Tibial nerve (tissue), 4 donors: ENCODE results near the gene ASMTL.
"Not testable (repeated sequence)": the region's sequence is repeated elsewhere in the genome, so short reads cannot be mapped to it uniquely, and the experiment has no call there.

Experiments used
- EP300 ChIP-seq, 2 donors: sonication (generic); formaldehyde crosslinking; IDR thresholded peaks; one replicate each; pipeline ENCODE4 v1.6.1; 2017; ENCODE audit warnings: antibody characterized with exemption in 2 of 2, mild to moderate bottlenecking in 1 of 2
- POLR2A ChIP-seq, 2 donors: fragments of 450-650 bp; IDR thresholded peaks; one replicate each; pipeline ENCODE4 v1.6.1; 2017; ENCODE audit warnings: antibody characterized with exemption in 2 of 2, mild to moderate bottlenecking in 2 of 2, moderate library complexity in 2 of 2
- TF ChIP-seq, protein P1 (sequence below), 5 experiments: fragments of 200-600 bp in 3 of 5; fragments of 450-650 bp in 2 of 5; sonication (generic) in 3 of 5; IDR thresholded peaks; one replicate each; pipeline ENCODE4 v1.5.1; 2016 to 2019; ENCODE audit warnings: antibody characterized with exemption in 5 of 5, mild to moderate bottlenecking in 3 of 5, moderate library complexity in 2 of 5

- TF ChIP-seq, protein P1, sequence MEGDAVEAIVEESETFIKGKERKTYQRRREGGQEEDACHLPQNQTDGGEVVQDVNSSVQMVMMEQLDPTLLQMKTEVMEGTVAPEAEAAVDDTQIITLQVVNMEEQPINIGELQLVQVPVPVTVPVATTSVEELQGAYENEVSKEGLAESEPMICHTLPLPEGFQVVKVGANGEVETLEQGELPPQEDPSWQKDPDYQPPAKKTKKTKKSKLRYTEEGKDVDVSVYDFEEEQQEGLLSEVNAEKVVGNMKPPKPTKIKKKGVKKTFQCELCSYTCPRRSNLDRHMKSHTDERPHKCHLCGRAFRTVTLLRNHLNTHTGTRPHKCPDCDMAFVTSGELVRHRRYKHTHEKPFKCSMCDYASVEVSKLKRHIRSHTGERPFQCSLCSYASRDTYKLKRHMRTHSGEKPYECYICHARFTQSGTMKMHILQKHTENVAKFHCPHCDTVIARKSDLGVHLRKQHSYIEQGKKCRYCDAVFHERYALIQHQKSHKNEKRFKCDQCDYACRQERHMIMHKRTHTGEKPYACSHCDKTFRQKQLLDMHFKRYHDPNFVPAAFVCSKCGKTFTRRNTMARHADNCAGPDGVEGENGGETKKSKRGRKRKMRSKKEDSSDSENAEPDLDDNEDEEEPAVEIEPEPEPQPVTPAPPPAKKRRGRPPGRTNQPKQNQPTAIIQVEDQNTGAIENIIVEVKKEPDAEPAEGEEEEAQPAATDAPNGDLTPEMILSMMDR (IDR thresholded peaks at IDR 0.05): not testable (repeated sequence)
- TF ChIP-seq POLR2A, EP300 (IDR thresholded peaks at IDR 0.05): not testable (repeated sequence)
These were observed 26.4 kb downstream of the ASMTL start for GRCh38 chrX:1426321-1426720.
